SH-SY5Y (cell line): ENCODE data around the gene TCF25.

ENCODE experiments used
- GATA2 ChIP-seq: IDR thresholded peaks from 2 replicates; pipeline ENCODE4 v1.6.1; 2011; ENCODE audit warnings: mild to moderate bottlenecking, low read depth, low read length
- GATA3 ChIP-seq: IDR thresholded peaks from 2 replicates; pipeline ENCODE4 v1.6.1; 2011; ENCODE audit warnings: low read depth, mild to moderate bottlenecking, low read length, moderate library complexity

The TCF25 gene

DNA sequence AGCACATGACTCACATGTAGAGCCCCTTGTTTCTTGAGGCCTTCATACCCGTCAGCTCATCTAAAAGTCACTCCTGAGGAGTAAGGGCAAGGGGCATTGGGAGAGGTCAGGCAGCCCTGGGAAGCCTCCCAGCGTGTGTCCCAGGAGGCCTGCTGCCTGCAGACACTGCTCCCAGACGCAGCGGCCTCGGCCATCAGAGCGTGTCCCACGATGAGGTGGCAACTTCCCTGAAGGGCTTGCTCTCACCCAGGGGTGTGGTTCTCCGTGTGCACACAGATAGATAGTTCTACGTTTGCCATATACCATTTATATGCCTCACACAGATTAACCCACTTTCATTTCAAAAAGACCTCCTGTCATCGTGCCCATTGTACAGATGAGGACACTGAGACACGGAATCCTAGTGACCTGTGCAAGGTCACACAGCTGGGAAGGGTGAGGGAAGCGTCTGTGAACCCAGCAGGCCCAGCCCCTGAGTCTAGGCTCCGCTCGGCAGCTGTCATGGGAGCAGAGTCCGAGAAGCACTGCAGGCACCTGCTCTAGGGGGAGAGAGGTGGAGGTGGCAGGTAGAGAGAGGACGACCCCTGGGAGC lies 58.0 kb downstream of the TCF25 start:
- no peak for TF ChIP-seq GATA3
- no peak for TF ChIP-seq GATA2

DNA sequence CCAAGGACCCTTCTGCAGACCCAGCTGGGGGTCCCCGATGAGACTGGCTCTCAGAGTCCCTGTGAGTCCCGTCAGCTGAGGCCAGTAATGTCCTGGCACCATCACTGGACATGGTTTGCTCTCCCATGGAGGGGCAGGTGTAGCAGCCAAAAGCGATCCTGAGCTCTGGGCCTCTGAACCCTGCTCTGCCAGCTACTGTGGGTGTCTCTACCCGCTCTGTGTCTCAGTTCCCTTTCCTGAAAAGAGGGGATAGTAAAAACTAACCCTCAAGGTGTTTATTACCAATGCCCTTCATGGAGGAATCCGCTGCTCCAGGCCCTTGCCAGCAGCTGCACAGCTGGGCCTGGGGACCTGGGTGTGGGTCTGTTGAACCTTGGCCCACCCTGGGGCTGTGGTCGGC lies 58.6 kb downstream of the TCF25 start:
- TF ChIP-seq GATA3 (no peak), GATA2 (no peak)

GRCh38 chr16:89934611-89935553 lies 61.5 kb downstream of the TCF25 start:
- no peak for TF ChIP-seq GATA3
- no peak for TF ChIP-seq GATA2

- TF ChIP-seq GATA2 (no peak), GATA3 (no peak)
Measured at GRCh38 chr16:89936034-89936433, 62.6 kb downstream of the TCF25 start.

- TF ChIP-seq GATA2 (no peak), GATA3 (no peak)
Measured at GRCh38 chr16:89936508-89936907, 63.1 kb downstream of the TCF25 start.

- TF ChIP-seq GATA2: no peak
- no peak for TF ChIP-seq GATA3
Measured at GRCh38 chr16:89936981-89937380, 63.6 kb downstream of the TCF25 start.

DNA sequence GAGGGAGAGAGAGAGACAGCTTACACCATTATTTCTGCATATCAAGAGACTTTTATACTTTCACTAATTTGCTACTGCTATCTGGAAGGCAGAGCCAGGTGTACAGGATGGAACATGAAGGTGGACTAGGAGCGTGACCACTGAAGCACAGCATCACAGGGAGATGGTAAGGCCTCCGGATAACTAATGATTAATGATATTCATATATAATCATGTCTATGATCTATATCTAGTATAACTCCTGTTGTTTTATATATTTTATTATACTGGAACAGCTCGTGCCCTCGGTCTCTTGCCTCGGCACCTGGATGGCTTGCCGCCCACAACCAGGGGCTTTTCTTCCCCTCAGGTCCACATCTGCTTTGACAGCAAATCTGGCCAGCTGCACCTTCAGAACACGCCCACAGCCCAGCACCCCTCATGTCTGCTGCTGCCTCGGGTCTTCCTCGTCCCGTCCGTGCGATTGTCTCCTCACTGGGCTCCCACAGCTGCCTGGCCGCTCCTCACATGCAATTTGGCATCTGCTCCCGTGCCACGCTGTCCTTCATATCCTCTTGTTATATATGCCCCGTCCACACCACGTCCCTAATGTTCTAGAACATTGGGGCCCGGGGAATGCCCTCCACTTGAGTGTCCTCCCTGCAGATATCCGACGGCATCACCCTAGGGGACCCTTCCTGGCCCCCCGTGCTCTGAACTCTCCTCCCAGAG lies 64.9 kb downstream of the TCF25 start:
- no peak for TF ChIP-seq GATA2
- no peak for TF ChIP-seq GATA3

DNA sequence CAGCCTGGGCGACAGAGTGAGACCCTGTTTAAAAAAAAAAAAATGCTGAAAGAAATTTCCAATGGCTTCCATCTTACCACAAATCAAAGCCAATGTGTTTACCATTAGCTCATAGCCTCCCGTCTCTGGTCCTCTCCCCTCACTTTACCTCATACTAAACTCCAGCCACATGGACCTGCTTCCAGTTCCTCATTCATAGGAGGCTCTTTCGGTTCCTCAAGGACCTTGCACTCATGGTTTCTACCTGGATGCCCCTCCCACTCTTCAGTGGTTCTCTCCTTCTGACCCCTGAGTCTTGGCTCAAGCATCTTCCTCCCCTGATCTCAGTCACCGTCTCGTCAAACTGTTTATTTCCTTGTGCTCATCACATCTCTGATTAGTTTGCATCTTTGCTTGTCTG lies 71.4 kb downstream of the TCF25 start:
- TF ChIP-seq GATA3 (no peak), GATA2 (no peak)

DNA sequence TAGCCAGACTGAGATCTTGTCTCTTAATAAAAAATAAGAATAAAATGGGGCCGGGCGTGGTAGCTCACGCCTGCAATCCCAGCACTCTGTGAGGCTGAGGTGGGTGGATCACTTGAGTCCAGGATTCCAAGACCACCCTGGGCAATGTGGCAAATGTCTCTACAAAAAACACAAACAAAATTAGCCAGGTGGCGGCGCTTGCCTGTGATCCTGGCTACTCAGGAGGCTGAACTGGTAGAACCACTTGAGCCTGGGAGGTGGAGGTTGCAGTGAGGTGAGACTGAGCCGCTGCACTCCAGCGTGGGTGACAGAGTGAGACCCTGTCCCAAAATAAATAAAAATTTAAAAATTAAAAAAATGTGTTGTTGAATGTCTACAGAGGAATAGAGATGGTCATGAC lies 72.3 kb downstream of the TCF25 start:
- no peak for TF ChIP-seq GATA3
- TF ChIP-seq GATA2: no peak

- TF ChIP-seq GATA3 (no peak), GATA2 (no peak)
Measured at GRCh38 chr16:89946515-89946914, 73.1 kb downstream of the TCF25 start.

DNA sequence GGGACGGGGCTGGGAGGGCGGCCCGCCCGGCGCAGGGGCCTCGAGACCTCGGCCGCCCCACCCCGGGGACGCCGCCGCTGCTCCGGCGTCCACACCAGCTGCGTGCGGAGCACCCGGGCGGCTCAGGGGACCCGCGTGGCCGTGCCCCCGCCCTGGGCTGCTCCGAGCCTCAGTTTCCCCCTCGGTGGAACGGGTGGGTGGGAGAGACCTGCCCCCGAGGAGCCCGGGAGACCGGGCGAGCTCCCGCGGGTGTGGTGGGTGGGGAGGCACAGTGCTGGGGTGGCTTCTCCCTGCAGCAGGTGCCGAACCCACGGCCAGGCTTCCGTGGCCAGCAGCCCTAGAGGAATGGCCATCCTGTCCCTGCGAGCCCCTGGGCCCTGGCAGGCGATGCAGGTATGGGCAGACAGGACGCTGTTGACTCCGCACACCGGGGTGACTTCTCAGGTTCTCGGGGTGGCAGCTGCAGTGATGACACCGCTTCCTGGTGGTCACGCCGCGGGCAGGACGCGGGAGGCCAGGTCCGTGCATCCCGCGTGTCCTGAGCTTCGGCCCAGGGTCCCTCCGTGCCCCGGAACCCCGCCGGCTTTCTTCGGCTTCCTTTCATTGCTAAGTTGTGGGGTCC lies 75.8 kb downstream of the TCF25 start:
- TF ChIP-seq GATA2 (no peak), GATA3 (no peak)

- TF ChIP-seq GATA2 (no peak), GATA3 (no peak)
Measured at GRCh38 chr16:89949756-89950155, 76.4 kb downstream of the TCF25 start.

- no peak for TF ChIP-seq GATA3
- TF ChIP-seq GATA2: no peak
Measured at GRCh38 chr16:89951509-89951908, 78.1 kb downstream of the TCF25 start.

- TF ChIP-seq GATA2 (no peak), GATA3 (no peak)
Measured at GRCh38 chr16:89952049-89952448, 78.7 kb downstream of the TCF25 start.

GRCh38 chr16:89952551-89952950 lies 79.2 kb downstream of the TCF25 start:
- TF ChIP-seq GATA3 (no peak), GATA2 (no peak)
